ENCODE data around the gene ANKRD9.
"Not testable (repeated sequence)": the region's sequence is repeated elsewhere in the genome, so short reads cannot be mapped to it uniquely, and the experiment has no call there.

Gene ANKRD9, protein sequence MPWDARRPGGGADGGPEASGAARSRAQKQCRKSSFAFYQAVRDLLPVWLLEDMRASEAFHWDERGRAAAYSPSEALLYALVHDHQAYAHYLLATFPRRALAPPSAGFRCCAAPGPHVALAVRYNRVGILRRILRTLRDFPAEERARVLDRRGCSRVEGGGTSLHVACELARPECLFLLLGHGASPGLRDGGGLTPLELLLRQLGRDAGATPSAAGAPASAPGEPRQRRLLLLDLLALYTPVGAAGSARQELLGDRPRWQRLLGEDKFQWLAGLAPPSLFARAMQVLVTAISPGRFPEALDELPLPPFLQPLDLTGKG

DNA sequence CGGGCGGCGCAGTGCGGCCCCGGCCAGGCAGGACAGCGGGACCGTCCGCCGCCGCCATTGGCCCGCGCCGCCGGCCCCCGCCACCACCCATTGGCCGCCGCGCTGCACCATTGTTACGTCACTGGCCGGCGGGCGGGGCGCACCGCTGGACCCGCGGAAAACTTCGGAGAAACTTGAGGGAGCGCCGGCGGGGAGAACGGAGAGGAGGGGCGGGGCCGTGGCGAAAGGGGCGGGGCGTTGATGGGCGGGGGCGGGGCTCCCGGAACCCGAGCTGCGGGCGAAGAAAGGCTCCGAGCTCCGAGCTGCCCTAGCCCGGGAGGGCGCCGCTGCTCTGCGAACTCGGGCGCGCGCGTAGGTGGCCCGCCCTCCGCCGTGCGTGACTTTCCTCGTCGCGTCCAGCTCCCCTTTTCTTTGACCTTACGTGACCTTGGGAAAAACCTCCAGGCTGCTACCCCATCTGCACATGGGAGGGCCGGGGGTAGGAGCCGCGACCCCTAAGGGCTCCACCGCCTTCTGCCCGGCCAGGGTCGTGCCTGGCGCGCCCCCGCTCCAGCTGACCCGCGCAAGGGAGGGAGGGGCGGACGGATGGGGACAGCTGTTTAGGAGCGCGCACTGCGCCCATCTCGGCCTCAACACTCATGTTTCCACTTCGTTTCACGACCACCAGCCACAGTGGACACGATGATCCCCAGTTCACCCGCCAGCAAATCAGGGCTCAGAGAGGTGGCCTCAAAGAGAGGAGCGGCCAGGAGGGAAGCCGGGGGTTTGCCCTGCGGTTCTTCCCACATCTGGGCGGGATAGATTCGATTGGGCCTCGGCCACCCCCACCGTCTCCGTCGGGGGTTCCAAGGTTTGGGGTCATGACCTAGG lies at the start of gene ANKRD9:
ANKRD9 (minus strand) TSS at position 31 of the 870 bp plus-strand sequence. CDS start 1,887 bp downstream, outside the sequence.
- DNase-seq (ENCODE audit: low read depth), result peak; percentile 34

DNA sequence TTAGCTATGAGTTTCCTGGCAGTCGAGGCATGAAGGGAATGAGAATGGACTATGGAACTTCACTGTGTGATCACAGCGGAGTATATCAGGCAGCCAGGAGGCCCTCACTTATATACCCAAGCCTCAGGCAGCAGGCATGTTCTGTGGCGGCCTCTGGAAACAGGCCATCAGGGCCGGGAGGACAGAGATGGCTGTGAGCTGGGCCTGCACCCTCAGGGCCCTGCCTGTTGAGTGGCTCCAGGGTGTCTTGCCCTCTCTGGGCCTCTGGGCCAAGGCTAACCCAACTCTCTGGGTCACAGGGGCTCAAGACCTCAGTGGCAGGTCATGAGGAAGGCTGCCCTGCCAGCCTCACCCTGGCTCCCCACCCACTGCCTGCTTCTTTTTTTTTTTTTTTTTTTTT lies 49.0 kb upstream of the ANKRD9 start:
- no peak for DNase-seq (ENCODE audit: low read depth)

DNA sequence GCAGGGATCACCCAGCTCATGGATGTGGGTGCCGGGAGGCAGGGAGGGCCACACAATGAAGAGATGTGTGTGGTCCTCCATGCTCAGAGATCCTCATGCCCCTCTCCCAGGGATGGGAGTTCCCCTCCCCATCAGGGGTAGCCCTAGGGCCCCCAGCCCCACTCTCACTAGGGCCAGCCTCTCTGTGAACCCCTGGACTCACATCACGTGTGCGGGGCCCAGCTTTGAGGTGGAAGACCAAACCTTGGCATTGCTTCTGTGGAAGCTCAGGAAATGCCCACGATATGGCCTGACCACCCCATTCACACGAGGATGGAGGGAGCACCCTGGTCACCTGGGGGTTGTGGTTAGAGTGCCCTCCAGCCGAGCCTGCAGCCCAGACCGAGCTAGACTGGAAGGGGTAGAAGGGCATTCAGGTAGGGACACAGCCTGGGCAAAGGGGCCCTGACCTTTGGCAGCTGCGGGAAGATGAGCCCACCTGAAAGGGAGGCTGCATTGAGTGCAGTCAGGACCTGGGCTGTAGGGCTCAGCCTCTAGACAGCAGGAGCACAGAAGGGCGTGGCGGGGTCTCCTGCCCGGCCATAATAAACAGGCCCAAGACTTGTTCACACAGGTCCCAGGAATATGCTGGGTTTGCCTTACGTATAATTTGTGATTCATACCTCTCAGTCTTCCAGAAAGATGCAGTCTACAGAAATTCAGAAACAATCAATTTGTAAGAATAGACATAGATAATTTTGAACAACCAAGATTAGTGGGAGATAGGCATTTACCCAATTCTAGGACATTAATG lies 48.1 kb upstream of the ANKRD9 start:
- no peak for DNase-seq (ENCODE audit: low read depth)

DNA sequence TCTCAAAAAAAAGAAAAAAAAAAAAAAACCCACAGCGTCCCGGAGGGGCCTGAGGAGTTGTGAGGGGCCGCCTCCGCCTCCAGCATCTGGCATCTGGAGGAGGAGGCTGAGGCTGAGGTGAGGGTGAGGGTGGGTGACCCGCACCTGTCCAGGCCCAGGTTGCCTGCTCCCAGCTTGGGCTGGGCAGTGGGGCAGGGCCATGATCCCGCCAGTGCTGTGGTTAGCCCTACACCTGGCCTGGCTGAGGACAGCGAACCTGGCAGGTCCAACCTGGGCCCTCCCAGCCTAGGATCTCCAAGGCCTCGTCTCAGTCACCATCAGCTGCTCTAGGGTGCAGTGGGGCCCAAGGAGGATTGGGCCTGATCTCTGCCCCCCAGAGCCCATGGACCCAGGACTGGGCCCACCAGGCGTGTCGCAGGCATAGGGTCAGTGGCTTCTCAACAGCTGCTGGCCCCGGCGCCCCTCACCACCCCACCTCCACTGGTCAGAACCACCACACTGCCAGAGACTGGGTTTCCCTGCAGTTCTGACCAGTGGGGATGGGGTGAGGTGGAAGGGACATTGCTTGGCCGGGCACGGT lies 46.6 kb upstream of the ANKRD9 start:
- DNase-seq (ENCODE audit: low read depth), result no peak

DNA sequence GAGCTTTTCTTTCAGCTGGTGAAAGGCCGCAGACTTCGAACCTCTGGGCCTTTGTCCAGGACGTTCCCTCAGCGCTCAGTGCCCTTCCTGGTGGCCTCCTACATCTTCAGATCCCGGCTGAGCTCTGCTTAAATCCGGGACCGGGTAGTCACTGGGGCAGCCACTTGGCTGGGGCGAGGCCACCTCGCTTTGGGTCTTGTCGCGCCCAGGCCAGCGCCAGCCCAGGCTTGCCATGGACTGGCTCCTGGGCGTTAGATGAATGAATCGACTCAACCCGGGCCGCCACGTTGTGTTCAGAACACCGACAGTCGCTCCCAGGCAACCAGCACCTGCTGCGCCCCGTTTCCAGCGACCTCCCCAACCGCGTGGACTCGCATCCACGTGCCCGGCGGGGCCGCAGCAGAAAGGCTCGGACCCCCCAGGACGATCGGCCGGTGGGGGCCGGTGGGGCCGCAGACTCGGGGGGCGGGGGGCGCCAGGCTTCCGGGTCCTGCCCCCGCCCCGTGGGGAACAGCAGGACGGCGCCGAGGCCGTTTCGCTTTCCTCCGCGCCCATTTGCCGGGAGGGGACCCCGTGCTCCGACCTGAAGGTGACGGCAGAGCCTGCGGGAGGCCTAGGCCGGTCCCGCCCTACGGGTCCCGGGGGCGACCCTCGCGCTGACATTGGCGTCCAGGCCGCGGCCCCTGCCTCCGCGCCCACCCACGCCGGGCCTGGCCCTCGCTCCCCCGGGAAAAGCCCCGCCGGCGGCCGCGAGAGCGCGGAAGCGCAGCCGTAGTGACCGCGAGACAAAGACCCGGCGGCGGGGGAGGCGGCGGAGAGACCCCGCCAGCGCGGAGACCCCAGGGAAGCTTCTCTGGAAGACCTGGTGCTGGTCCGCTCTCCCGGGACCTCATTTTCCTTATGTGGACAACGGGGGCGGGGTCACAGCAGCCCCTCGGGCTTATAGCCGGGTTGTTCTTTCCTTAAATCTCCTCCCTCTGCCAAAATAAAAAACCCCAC lies 45.5 kb upstream of the ANKRD9 start:
- no peak for DNase-seq (ENCODE audit: low read depth)

DNA sequence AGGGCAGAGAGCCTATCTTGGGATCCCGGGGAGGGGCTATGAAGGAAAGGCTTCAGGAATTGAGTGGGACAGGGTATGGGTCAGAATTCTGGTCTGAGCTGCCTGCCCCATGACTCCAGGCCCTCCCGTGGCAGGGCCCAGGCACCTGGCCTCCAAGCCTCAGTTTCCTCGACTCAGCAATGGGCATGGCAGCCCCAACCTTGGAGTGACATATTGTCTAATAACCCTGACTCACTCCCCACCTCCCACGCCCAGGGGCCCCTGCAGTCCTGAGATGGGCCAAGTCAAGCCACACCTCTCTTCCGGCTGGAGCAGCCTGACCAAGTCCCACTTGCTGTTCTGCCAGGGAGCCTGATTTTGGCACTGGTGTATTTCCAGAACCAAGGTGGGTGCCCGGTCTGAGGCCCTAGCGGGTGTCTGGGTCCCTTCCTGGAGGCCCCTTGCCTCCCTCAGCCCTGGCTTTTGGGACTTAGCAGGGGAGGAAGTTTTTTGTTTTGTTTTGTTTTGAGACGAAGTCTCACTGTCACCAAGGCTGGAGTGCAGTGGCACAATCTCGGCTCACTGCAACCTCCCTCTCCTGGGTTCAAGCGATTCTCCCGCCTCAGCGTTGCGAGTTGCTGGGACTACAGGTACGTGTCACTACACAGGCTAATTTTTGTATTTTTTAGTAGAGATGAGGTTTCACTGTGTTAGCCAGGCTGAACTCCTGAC lies 42.6 kb upstream of the ANKRD9 start:
- DNase-seq (ENCODE audit: low read depth), result no peak

DNA sequence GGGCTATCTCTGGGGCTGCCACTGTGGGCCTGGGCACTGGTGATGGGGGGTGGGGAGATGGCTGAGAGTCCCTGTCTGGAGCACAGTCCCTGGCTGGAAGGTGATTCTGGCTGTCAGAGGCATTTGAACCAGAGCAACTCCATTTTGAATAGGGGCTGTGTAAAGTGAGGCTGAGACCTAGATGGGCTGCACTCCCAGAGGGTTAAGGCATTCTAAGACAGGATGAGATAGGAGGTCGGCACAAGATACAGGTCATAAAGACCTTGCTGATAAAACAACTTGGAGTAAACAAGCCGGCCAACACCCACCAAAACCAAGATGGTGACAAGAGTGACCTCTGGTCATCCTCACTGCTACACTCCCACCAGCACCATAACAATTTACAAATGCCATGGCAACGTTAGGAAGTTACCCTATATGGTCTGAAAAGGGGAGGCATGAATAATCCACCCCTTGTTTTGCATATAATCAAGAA lies 41.4 kb upstream of the ANKRD9 start:
- not testable (repeated sequence) for DNase-seq (ENCODE audit: low read depth)

DNA sequence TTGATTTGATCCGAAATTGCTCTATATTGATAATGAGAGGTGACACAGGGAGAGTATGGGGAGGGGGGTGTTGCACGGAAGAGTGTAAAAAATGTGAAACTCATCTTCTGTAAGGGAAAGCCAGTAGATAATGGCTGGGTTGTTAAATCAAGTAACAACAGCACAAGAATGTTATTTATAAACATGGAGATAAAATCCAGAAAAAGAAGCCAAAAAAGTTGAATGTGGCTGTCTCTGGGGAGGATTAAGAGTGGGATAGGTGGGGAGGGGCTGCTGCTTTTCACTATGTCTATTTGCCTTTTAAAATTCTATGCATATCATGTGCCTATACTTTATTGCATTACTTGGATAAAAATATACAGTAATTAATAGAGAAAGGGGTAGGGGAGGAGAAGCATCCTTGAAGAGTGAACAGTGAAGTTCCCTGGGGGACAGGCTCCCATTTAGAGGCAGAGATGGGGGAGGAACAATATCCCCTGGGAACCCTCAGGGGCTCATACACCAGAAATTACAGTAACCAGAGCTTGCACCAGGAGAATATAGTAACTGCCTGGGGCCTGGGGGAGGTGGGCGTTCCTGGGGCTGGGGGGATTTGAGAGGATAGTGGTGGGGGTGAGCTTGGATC lies 39.2 kb upstream of the ANKRD9 start:
- no peak for DNase-seq (ENCODE audit: low read depth)

DNA sequence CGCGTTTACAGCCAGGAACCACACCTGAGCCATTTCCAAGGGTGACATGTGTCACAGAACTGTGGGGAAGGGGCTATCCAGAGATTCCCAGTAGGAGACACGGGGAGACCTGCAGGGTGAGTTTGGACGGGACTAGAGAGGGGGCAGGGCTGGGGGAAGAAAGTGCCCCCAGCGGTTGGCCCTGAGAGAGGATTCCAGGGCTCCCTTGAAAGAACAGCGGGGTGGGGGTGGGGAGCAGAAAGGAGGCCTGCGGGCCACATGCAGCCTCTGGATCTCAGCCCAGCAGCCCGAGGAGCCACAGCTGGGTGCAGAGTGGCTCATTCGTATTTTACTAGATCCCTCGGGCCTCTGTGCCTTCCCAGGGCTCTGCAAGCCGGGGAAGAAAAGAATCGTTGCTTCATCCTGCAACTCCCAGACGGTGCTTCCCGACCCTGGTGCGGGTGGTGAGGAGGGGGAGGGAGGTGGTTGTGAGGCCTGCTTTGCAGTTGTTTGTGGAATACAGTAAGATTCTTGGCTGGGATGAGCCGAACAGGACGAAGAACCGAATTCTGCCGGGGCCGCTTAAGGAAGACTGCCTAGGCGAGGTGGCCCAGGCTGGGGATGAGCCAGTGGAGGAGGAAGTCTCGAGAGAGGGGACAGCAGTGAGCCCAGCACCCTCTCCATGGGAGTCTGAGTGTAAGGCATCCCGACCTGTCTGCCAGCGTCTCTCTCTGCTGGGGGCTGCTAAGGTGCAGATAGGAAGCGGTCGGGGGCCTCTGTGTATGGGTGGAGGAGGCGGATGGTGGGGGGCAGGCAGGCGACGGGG lies 36.1 kb upstream of the ANKRD9 start:
- DNase-seq (ENCODE audit: low read depth), result no peak

DNA sequence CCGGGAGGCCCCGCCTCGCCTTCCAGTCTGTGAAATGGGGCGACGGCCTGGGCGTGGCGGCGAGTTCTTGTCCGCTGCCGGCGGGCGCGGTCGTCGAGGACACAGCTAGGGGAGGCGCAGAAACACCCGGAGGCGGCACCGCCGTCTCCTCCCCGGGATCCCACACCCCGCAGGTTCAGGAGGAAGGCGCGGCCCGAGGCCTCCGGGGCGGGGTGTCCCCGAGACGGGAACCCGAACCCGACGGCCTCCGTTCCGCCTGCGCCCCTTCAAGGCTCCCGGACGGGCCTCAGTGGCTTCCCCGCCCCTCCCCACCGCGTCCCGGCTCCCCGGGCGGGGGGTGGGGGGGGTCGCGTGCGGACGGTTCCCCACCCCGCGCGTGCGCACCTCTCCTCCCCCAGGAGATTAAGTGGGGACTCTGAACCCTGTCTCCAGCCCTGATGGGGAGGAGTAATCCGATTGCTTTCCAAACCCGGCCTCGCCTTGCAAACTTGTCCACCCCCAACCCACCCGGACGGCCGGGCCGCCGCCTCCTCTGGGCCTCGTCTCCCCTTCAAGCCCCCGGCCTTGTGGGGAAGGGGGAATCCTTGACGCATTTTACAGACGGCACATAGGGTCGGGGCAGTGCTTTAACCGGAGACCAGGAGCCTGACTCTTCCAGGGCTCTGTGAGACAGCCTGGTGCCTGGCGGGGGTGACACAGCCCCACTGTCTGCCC lies 35.3 kb upstream of the ANKRD9 start:
- no peak for DNase-seq (ENCODE audit: low read depth)

DNA sequence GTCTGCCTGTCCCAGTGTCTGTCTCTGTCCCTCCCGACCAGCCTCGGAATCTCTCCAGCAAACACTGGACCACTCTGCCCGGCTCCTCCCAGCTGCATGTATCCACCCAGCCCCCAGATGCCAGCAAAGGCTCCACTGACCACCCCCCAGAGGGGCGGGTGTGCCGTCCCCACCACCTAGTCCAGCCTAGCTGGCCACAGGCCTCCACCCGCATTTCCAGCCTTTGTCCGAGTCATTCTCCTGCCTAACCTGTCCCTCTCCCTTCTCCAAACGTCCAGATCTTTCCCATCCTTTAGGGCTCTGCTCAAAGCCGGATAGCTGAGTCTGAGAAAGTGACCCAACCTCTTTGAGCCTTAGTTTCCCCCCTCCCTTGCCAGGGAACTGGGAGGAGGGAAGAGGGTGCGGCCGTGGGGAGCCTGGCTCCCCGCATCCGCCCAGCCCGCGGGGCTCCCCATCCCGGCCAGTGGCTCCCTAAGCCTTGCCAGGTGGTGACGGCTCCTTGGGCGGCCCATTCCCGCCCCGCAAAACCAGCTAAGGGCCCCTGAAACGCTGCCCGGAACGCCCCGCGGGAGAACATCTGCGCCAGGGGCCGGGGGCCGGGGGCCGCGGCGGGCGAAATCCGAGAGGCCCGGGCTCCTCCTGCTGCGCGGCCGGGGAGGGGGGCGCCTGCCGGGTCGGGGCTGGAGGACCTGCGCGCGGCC lies 34.6 kb upstream of the ANKRD9 start:
- no peak for DNase-seq (ENCODE audit: low read depth)

DNA sequence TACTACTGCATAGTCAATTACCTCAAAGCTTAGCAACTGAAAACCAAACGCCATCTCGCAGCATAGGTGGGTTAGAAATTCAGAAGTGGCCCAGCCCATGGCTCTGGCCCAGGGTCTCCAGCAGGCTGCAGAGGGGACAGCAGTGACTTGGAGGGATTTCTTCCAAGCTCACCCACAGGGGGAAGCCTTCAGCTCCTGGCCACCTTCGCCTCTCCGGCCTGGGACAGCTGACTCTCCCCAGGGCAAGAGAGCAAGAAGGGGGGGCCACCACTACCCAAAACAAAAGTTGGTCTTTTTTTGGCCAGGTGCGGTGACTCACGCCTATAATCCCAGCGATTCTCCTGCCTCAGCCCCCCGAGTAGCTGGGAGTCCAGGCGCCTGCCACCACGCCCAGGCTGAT lies 32.2 kb upstream of the ANKRD9 start:
- DNase-seq (ENCODE audit: low read depth), result no peak

DNA sequence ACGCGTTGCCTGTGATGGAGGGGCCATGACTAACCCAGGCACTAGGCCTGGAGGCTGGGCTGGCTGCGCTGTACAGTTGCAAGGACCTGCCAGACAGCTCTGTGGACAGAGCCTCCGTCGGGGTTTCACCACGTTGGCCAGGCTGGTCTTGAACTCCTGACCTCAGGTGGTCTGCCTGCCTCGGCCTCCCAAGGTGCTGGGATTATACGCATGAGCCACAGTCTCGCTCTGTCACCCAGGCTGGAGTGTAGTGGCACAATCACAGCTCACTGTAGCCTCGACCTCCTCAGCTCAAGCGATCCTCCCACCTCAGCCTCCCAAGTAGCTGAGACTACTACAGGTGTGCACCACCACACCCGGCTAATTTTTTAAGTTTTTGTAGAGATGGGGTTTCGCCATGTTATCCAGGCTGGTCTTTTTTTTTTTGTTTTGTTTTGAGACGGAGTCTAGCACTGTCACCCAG lies 31.5 kb upstream of the ANKRD9 start:
- DNase-seq (ENCODE audit: low read depth), result not testable (repeated sequence)

DNA sequence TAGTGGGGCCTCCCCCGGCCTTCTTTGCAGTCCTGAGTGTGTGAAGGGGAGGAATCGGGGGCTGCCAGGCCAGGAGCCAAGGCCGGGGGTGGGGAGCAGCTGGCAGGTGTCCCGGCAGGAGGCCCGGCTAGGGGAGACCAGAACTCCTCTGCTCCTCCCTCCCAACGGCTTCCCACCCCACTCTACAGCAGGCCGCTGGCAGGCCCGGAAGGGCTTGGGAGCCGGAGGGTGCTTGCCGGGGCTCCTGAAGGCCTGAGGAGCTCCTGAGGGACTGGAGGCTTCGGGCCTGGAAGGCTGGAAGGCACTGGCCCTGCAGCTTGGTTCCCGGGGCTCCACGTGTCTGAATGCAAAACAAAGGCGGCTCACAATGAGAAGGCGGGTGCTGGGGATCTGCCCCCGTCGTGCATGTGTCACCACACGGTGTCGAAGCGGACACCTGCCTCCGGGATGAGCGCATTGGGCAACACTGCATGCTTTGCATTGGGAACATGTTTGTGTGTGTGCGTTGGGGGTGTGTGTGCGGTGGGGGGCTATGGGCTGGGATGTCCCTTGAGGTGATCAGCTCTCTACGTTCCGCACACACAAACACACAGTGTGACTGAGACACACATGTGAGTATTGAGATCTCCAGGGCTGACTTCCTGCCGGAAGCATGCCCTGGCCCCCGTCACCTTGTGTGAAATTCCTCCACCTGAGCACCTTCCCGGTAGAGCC lies 30.9 kb upstream of the ANKRD9 start:
- no peak for DNase-seq (ENCODE audit: low read depth)

DNA sequence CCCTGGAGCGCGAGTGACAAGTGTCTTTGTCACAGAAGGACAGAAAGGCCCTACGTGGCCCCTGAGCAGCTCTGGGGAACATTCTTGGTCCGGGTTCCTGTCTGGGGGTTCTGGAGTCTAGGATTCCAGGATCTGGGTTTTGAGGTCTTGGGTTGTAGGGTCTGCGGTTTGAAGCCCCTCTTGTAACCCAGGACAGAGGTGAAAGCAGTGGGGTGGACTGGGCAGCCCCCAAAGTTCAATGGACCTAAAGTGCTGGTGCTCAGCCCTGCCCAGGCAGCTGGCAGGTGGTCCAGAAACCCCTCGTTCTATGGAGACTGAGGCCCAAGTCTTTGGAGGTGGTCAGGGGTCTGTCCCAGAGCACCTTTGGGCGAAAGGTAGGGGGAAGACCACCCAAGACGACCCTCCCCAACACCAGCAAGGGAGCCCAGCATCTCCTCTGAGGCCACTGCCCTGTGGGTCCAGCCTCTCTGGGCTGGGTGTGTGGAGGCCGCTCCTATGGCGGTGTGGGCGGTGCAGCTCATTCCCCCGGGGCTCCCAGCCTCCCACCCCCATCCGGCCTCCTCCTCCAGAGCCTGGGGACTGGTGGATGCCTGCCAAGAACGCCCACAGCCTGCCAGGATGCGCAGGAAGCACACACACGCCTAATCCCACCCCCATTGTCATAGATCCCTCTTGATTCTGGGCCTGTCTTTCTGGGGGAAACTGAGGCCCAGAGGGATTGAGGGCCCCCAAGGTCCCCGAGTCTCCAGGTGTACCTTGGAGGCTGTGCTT lies 30.2 kb upstream of the ANKRD9 start:
- no peak for DNase-seq (ENCODE audit: low read depth)
